GM23338 (cell line): ENCODE measurements around the gene PRPH2. TPM values are rescaled to one million over a fixed set of nuclear protein-coding genes. Genes with fewer than 3 reads are reported as not detected.

Source experiments
- ATAC-seq: fragments of 200-7000 bp; cut with Tn5 transposase; 3 replicates; pipeline ENCODE4 v1.9.1; 2020
- DNase-seq: peaks from one replicate; pipeline ENCODE4 v3.0.0-alpha.2; 2015; ENCODE audit warnings: low spot score
- H2AFZ ChIP-seq: fragments of 200-600 bp; sonication (generic); 2 replicates; pipeline ENCODE4 v1.8.0; 2016; ENCODE audit warnings: antibody characterized with exemption, mild to moderate bottlenecking, moderate library complexity
- H3F3A ChIP-seq: fragments of 200-600 bp; sonication (generic); replicated peaks from 2 replicates; pipeline ENCODE4 v1.8.0; 2017; ENCODE audit warnings: antibody characterized with exemption, mixed run types, low read depth
- H3K27ac ChIP-seq: fragments of 200-600 bp; sonication (generic); 2 replicates; pipeline ENCODE4 v1.6.1; 2016; ENCODE audit warnings: low read depth
- H3K27me3 ChIP-seq: fragments of 200-600 bp; sonication (generic); 2 replicates; pipeline ENCODE4 v1.8.0; 2016; ENCODE audit warnings: mild to moderate bottlenecking, mixed run types, moderate library complexity; ENCODE audit not compliant: insufficient read depth
- H3K36me3 ChIP-seq: fragments of 200-600 bp; sonication (generic); 2 replicates; pipeline ENCODE4 v1.8.0; 2016; ENCODE audit warnings: mild to moderate bottlenecking; ENCODE audit not compliant: insufficient read depth
- H3K4me1 ChIP-seq: fragments of 200-600 bp; sonication (generic); 2 replicates; pipeline ENCODE4 v1.8.0; 2016; ENCODE audit warnings: mild to moderate bottlenecking, moderate library complexity; ENCODE audit not compliant: insufficient read depth
- H3K4me2 ChIP-seq: fragments of 200-600 bp; sonication (generic); 2 replicates; pipeline ENCODE4 v1.7.1; 2017; ENCODE audit warnings: mixed run types
- H3K4me3 ChIP-seq: fragments of 200-600 bp; sonication (generic); 2 replicates; pipeline ENCODE4 v1.6.1; 2016; ENCODE audit warnings: mixed run types
- H3K79me2 ChIP-seq: fragments of 200-600 bp; sonication (generic); replicated peaks from 2 replicates; pipeline ENCODE4 v1.8.0; 2017; ENCODE audit warnings: mild to moderate bottlenecking; ENCODE audit not compliant: insufficient read depth
- H3K9me2 ChIP-seq: fragments of 200-600 bp; sonication (generic); 2 replicates; pipeline ENCODE4 v1.8.0; 2017; ENCODE audit not compliant: insufficient read depth
- H4K20me1 ChIP-seq: fragments of 200-600 bp; sonication (generic); replicated peaks from 2 replicates; pipeline ENCODE4 v1.8.0; 2017; ENCODE audit warnings: mild to moderate bottlenecking; ENCODE audit not compliant: insufficient read depth
- H3K27ac Mint-ChIP-seq: 2 replicates; pipeline ENCODE4 v1.8.0; 2020; ENCODE audit warnings: inconsistent platforms, mild to moderate bottlenecking, moderate library complexity, mixed read lengths
- H3K27me3 Mint-ChIP-seq: 3 replicates; pipeline ENCODE4 v1.8.0; 2022; ENCODE audit warnings: low read depth, mild to moderate bottlenecking, moderate library complexity, mixed read lengths, inconsistent platforms; ENCODE audit not compliant: insufficient read depth, poor library complexity
- H3K36me3 Mint-ChIP-seq: 3 replicates; pipeline ENCODE4 v1.8.0; 2021; ENCODE audit warnings: low read depth, mild to moderate bottlenecking, inconsistent platforms, moderate library complexity, mixed read lengths
- H3K4me1 Mint-ChIP-seq: 3 replicates; pipeline ENCODE4 v1.8.0; 2020; ENCODE audit warnings: mild to moderate bottlenecking, inconsistent platforms, mixed read lengths
- H3K4me3 Mint-ChIP-seq: 3 replicates; pipeline ENCODE4 v1.8.0; 2021; ENCODE audit warnings: moderate library complexity, mild to moderate bottlenecking, inconsistent platforms, mixed read lengths
- H3K9me3 Mint-ChIP-seq: 3 replicates; pipeline ENCODE4 v1.8.0; 2020; ENCODE audit warnings: moderate library complexity, mild to moderate bottlenecking, inconsistent platforms, mixed read lengths
- CREB1 ChIP-seq: fragments of 250-450 bp; sonication (Bioruptor Pico); IDR thresholded peaks from 2 replicates; pipeline ENCODE4 v1.5.0; 2020; ENCODE audit warnings: low read depth, mild to moderate bottlenecking, moderate library complexity
- ETS1 ChIP-seq: IDR thresholded peaks from 2 replicates; pipeline ENCODE4 v1.6.1; 2016; ENCODE audit warnings: antibody characterized with exemption
- EZH2 ChIP-seq: fragments of 200-600 bp; sonication (generic); IDR thresholded peaks from one replicate; pipeline ENCODE4 v1.8.0; 2017; ENCODE audit warnings: antibody characterized with exemption, mild to moderate bottlenecking, low read depth; ENCODE audit not compliant: unreplicated experiment
- JUNB ChIP-seq: IDR thresholded peaks from one replicate; pipeline ENCODE4 v1.6.1; 2016; ENCODE audit warnings: antibody characterized with exemption; ENCODE audit not compliant: unreplicated experiment
- NANOG ChIP-seq: IDR thresholded peaks from 2 replicates; pipeline ENCODE4 v1.6.1; 2016; ENCODE audit warnings: antibody characterized with exemption, borderline replicate concordance
- POLR2AphosphoS5 ChIP-seq: IDR thresholded peaks from 2 replicates; pipeline ENCODE4 v1.6.1; 2016; ENCODE audit warnings: antibody characterized with exemption, low read depth
- STAT1 ChIP-seq: IDR thresholded peaks from one replicate; pipeline ENCODE4 v1.6.1; 2016; ENCODE audit warnings: antibody characterized with exemption; ENCODE audit not compliant: unreplicated experiment
- ZNF114 ChIP-seq: fragments of 250-450 bp; sonication (Bioruptor Pico); IDR thresholded peaks from 2 replicates; pipeline ENCODE4 v1.5.0; 2020; ENCODE audit warnings: mild to moderate bottlenecking, moderate library complexity
- ZNF331 ChIP-seq: fragments of 250-450 bp; sonication (Bioruptor Pico); IDR thresholded peaks from 2 replicates; pipeline ENCODE4 v1.5.0; 2020; ENCODE audit warnings: low read depth, mild to moderate bottlenecking, moderate library complexity
- polyA plus RNA-seq: library from polyadenylated mRNA; unstranded; fragments of >200 nt; fragmentation: Nextera tagmentation; extraction: Ambion mirVana; gene quantifications from 2 replicates; pipeline ENCODE4 v1.2.1, GENCODE V29; 2016
- total RNA-seq: library from RNA; depleted of rRNA; stranded (reverse); fragments of >200 nt; shearing (Covaris generic); gene quantifications from 2 replicates; pipeline ENCODE4 v1.2.3, GENCODE V29; 2014
- TF ChIP-seq, protein P1 (sequence below), 2 experiments: fragments of 200-600 bp in 1 of 2; sonication (generic) in 1 of 2; conservative IDR thresholded peaks; 2 replicates each; pipeline versions ENCODE4 v1.5.1 to v1.6.1; 2016 to 2017; ENCODE audit warnings: antibody characterized with exemption in 2 of 2, low read depth in 2 of 2, mild to moderate bottlenecking in 2 of 2, moderate library complexity in 1 of 2

The PRPH2 gene
- total and polyA plus RNA-seq, 2 experiments from 2014 or later, result 0.50 to 0.52 TPM

DNA sequence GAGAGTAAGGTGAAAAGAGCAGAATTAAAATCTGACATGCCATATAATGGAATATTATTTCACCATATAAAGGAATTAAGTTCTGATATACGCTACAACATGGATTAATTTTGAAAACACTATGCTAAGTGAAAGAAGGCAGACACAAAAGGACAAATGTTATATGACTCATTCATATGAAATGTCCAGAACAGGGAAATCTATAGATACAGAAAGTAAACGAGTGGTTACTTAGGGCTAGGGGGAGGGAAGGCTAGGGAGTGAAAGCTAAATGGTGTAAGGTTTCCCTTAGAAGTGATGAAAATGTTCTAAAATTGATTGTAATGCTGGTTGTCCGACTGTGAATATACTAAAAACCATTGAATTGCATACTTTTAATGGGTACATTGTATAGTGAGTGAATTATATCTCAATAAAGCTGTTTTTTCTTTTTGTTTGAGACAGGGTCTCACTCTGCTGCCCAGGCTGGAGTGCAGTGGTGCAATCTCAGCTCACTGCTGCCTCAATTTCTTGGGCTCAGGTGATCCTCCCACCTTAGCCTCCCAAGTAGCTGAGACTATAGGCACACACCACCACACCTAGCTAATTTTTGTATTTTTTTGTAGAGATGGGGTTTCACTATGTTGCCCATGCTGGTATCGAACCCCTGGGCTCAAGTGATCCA is 8.2 kb downstream of the PRPH2 start:
- peaks cover 3% of the 10 kb centered on the region; the same call in 1 of the 3 replicates for H3K36me3 Mint-ChIP-seq
- H3K9me3 Mint-ChIP-seq, result peaks cover 12% of the 10 kb centered on the region
- no peak for ATAC-seq

DNA sequence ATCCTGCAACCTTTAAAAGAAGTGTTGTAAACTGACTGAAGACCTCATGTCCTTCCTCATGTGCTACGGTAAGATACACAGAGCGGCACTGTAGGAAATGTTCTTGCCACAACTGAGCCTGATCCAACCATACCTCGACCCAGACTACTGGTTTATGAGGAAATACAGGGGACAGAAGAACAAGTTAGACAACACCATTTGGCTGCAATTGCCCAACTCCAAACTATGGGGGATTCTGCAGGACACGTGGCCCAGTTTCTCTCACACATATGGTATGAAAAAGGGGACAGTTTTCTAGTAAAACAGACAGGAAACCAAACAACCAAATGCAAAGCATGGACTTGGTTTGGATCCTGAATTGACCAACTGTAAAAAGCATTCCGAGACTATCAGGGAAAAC is 10.5 kb downstream of the PRPH2 start:
- H3K36me3 ChIP-seq, result no peaks in the 10 kb centered on the region
- H3K27ac ChIP-seq, result no peak overlapping the region
- no peak overlapping the region for H2AFZ ChIP-seq
- no peaks in the 10 kb centered on the region; the same call in 1 of the 2 replicates for H3K4me1 ChIP-seq
- no peaks in the 10 kb centered on the region for H3F3A ChIP-seq
- Mint-ChIP-seq H3K4me1 (peaks cover 5% of the 10 kb centered on the region; the same call in 2 of the 3 replicates), H3K4me3 (no peak overlapping the region), H3K27ac (no peak overlapping the region), H3K36me3 (peaks cover 3% of the 10 kb centered on the region; the same call in 1 of the 3 replicates), H3K9me3 (peaks cover 12% of the 10 kb centered on the region), H3K27me3 (no peaks in the 10 kb centered on the region)
- H3K79me2 ChIP-seq, result no peaks in the 10 kb centered on the region
- no peak overlapping the region for H3K4me3 ChIP-seq
- no peaks in the 10 kb centered on the region for H3K27me3 ChIP-seq
- no peak for ATAC-seq
- H3K4me2 ChIP-seq, result no peak overlapping the region
- no peak for TF ChIP-seq JUNB
- TF ChIP-seq, protein P1, sequence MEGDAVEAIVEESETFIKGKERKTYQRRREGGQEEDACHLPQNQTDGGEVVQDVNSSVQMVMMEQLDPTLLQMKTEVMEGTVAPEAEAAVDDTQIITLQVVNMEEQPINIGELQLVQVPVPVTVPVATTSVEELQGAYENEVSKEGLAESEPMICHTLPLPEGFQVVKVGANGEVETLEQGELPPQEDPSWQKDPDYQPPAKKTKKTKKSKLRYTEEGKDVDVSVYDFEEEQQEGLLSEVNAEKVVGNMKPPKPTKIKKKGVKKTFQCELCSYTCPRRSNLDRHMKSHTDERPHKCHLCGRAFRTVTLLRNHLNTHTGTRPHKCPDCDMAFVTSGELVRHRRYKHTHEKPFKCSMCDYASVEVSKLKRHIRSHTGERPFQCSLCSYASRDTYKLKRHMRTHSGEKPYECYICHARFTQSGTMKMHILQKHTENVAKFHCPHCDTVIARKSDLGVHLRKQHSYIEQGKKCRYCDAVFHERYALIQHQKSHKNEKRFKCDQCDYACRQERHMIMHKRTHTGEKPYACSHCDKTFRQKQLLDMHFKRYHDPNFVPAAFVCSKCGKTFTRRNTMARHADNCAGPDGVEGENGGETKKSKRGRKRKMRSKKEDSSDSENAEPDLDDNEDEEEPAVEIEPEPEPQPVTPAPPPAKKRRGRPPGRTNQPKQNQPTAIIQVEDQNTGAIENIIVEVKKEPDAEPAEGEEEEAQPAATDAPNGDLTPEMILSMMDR (conservative IDR thresholded peaks at IDR 0.05; ENCODE audit: low read depth in 2 of 2), result no peak
- TF ChIP-seq NANOG, result no peak
- TF ChIP-seq CREB1 (CRISPR knock-in tag), result no peak
- TF ChIP-seq POLR2AphosphoS5, result no peak
- TF ChIP-seq ETS1, result no peak
- no peak for TF ChIP-seq ZNF114
- no peak for TF ChIP-seq ZNF331
- no peak for TF ChIP-seq EZH2
- no peak for DNase-seq
- no peaks in the 10 kb centered on the region for H3K9me2 ChIP-seq
- no peaks in the 10 kb centered on the region for H4K20me1 ChIP-seq

More for the DNA sequence above, 8.2 kb downstream of the PRPH2 start:
- Histone ChIP-seq H3K79me2 (no peaks in the 10 kb centered on the region), H3K9me2 (no peaks in the 10 kb centered on the region), H2AFZ (no peak overlapping the region), H3K4me3 (no peak overlapping the region), H3F3A (no peaks in the 10 kb centered on the region), H3K27me3 (no peaks in the 10 kb centered on the region), H3K27ac (no peak overlapping the region), H3K4me1 (no peaks in the 10 kb centered on the region; the same call in 1 of the 2 replicates), H3K4me2 (no peak overlapping the region), H4K20me1 (no peaks in the 10 kb centered on the region), H3K36me3 (no peaks in the 10 kb centered on the region)
- Mint-ChIP-seq H3K4me3 (no peak overlapping the region), H3K4me1 (peaks cover 5% of the 10 kb centered on the region; the same call in 2 of the 3 replicates), H3K27ac (no peak overlapping the region), H3K27me3 (no peaks in the 10 kb centered on the region)
- TF ChIP-seq STAT1 (no peak), EZH2 (no peak), CREB1 (CRISPR knock-in tag) (no peak)
- no peak for DNase-seq
